AG04450 (cell line): Measurements from ENCODE around the gene OTOG. TPM values are rescaled to one million over a fixed set of nuclear protein-coding genes. Genes with fewer than 3 reads are reported as not detected.

Experiments
- CTCF ChIA-PET: fragments of 300-600, 350-600 bp; formaldehyde crosslinking; extraction: SDS; loops from one replicate; lab custom pipeline; 2022; ENCODE audit warnings: antibody characterized with exemption, inconsistent platforms; lab: Charles Lee
- POLR2A ChIA-PET: fragments of 350-600 bp; formaldehyde crosslinking; extraction: SDS; loops from one replicate; lab custom pipeline; 2021; ENCODE audit warnings: antibody characterized with exemption, inconsistent platforms; lab: Yijun Ruan, JAX
- DNase-seq: peaks from one replicate; pipeline ENCODE4 v3.0.0-alpha.2; 2011; ENCODE audit warnings: low read depth, low spot score
- H3K27ac ChIP-seq: one replicate; pipeline ENCODE4 v1.5.1; 2012; ENCODE audit warnings: low read depth, low read length, control low read depth
- H3K27me3 ChIP-seq: one replicate; pipeline ENCODE4 v1.6.0; 2012; ENCODE audit warnings: low read length; ENCODE audit not compliant: control insufficient read depth, insufficient read depth
- H3K4me3 ChIP-seq: 2 replicates; pipeline ENCODE4 v1.5.1; 2011; ENCODE audit warnings: mild to moderate bottlenecking, low read depth, low read length, control low read depth
- H3K9me3 ChIP-seq: 2 replicates; pipeline ENCODE4 v1.5.1; 2012; ENCODE audit warnings: low read length; ENCODE audit not compliant: control insufficient read depth, insufficient read depth
- polyA plus RNA-seq: library from polyadenylated mRNA; depleted of rRNA; stranded (reverse); fragments of >200 nt; gene quantifications from 2 replicates; pipeline ENCODE4 v1.2.3, GENCODE V29; 2011
- TF ChIP-seq, protein P1 (sequence below): IDR thresholded peaks from 2 replicates; pipeline ENCODE4 v1.5.1; 2011; ENCODE audit warnings: low read depth, low read length, control low read depth, inconsistent platforms

OTOG gene
- polyA plus RNA-seq, 1 experiment: not detected

DNA sequence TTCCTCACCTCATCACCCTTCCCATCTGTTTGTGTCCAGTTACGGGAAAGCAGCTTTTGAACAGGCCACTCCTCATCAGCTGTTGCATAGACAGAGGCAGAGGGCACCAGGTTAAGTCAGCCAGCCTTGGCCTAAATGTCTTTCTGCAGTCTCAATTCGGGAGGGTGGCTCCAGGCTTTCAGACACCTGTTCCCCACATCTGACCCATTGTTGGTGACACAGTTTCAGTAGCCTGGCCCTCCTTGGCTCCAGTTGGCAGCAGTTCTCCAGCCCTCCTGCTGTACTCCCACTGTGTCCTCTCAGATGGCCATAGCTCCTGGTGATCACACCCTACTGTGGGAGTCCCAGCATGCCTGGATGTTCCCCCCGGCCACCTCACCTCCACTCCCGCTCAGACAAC lies 101.5 kb downstream of the OTOG start:
- Histone ChIP-seq H3K9me3 (no peaks in the 10 kb centered on the region), H3K4me3 (no peak overlapping the region), H3K27ac (no peak overlapping the region), H3K27me3 (peaks cover 6% of the 10 kb centered on the region)
- ChIA-PET CTCF (no interaction called here), POLR2A (no interaction called here)
- TF ChIP-seq, protein P1, sequence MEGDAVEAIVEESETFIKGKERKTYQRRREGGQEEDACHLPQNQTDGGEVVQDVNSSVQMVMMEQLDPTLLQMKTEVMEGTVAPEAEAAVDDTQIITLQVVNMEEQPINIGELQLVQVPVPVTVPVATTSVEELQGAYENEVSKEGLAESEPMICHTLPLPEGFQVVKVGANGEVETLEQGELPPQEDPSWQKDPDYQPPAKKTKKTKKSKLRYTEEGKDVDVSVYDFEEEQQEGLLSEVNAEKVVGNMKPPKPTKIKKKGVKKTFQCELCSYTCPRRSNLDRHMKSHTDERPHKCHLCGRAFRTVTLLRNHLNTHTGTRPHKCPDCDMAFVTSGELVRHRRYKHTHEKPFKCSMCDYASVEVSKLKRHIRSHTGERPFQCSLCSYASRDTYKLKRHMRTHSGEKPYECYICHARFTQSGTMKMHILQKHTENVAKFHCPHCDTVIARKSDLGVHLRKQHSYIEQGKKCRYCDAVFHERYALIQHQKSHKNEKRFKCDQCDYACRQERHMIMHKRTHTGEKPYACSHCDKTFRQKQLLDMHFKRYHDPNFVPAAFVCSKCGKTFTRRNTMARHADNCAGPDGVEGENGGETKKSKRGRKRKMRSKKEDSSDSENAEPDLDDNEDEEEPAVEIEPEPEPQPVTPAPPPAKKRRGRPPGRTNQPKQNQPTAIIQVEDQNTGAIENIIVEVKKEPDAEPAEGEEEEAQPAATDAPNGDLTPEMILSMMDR: no peak
- DNase-seq: no peak

DNA sequence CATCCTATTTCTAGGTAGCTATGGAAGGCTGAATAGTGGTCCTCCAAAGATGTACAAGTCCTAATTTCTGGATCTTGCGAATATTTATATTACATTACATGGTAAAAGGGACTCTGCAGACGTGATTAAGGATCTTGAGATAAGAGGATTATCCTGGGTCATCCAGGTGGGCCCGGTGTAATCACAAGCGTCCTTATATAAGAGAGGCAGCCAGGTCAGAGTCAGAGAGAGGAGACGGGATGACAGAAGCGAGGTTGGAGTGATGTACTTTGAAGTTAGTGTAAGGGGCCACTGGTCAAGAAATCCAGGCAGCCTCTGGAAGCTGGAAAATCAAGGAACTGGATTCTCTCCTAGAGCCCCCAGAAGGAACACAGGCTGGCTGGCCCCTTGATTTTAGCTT lies 102.2 kb downstream of the OTOG start:
- ChIA-PET CTCF (no interaction called here), POLR2A (no interaction called here)
- no peaks in the 10 kb centered on the region for H3K9me3 ChIP-seq
- no peak overlapping the region for H3K27ac ChIP-seq
- no peak overlapping the region for H3K4me3 ChIP-seq
- H3K27me3 ChIP-seq: peaks cover 6% of the 10 kb centered on the region
- TF ChIP-seq, protein P1: no peak
- no peak for DNase-seq

DNA sequence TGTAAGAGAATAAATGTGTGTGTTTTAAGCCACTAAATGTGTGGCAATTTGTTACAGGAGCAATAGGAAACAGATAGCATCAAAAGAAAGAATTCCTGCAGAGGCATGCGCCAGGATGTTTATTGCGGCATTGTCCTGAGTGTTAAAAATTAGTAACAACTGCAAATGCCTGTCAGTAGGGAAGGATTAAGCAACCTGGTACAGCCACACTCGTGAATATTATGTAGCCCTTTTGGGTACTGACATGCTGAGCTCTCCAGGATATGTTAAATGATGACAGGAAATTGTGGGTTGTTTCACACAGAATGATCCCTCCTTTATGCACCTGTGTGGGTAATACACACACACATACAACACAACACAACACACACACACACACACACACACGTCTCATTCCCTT lies 102.6 kb downstream of the OTOG start:
- no peak for DNase-seq
- CTCF ChIA-PET: no interaction called here

DNA sequence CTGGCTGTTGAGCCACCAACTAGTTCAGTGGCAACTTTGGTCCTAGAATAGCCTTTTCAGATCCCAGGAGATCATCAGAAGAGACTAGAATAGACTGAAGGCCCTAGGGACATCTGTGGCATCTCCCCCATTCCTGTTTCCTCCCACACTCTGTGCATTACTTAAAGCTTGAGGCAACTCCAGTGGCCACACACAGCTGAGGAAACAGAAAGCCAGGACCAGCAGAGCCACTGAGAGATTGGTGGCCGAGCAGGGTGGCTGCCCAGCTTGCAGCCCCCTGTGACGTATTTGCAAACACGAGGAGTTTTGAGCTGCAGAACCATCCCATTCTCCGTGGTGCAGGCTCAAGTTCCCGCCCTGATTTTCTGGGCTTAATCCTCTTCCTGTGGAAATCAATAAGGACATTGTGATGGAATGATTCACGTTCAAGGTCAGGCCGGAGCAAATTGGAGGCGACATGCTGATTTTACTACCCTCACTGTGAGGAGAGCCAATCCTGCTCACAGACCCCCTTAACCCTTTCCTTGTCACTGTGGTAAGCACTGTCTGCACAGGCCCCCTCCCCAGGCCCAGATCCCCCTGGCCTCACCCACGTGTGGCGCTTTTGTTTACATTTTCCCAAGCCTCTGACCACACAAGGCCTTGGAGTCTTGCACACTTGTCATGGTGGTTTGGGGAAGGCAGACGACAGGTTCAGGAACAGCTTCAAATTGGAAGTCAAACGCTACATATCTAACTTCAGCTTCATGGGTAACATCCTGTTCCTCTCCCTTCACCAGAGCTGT lies 103.3 kb downstream of the OTOG start:
- ChIA-PET POLR2A (interaction anchor here (0.7 kb wide), 1 partner anchor 417 kb away, joined by 4 read pairs; no protein-coding TSS in a partner anchor), CTCF (no interaction called here)
- TF ChIP-seq, protein P1: no peak
- H3K27ac ChIP-seq: no peak overlapping the region
- no peak for DNase-seq
- H3K4me3 ChIP-seq: no peak overlapping the region
- H3K9me3 ChIP-seq: no peaks in the 10 kb centered on the region
- H3K27me3 ChIP-seq: peaks cover 6% of the 10 kb centered on the region

More for the DNA sequence above, 102.6 kb downstream of the OTOG start:
- Histone ChIP-seq H3K9me3 (no peaks in the 10 kb centered on the region), H3K4me3 (no peak overlapping the region), H3K27me3 (peaks cover 6% of the 10 kb centered on the region), H3K27ac (no peak overlapping the region)
- TF ChIP-seq, protein P1: no peak
- POLR2A ChIA-PET: no interaction called here

DNA sequence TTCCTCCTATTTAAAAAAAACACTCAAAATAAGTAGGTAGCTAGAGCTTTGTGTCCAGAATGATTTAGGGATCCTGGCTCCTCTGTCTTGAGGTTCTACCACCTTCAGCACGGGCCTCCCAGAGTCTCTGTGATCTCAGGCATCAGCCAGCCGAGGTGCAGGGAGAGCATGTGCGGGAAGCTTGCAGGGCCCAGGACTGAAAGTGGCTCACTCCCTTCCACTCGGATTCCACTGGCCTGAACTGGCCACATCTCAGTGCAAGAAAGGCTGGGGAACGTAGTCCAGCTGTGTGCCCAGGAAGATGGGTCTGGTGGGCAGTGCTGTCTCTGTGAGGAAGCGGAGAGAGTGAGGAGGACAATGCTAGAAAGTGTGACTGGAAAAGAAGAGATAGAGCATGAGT lies 104.0 kb downstream of the OTOG start:
- no peaks in the 10 kb centered on the region for H3K9me3 ChIP-seq
- H3K27ac ChIP-seq: no peak overlapping the region
- ChIA-PET POLR2A (interaction anchor here (0.6 to 0.7 kb wide), 2 partner anchors 418 to 514 kb away, joined by 4 read pairs; no protein-coding TSS in a partner anchor), CTCF (no interaction called here)
- no peak overlapping the region for H3K4me3 ChIP-seq
- DNase-seq: no peak
- H3K27me3 ChIP-seq: peaks cover 6% of the 10 kb centered on the region
- TF ChIP-seq, protein P1: no peak
